ENCODE data around the gene RGPD8.

DNA sequence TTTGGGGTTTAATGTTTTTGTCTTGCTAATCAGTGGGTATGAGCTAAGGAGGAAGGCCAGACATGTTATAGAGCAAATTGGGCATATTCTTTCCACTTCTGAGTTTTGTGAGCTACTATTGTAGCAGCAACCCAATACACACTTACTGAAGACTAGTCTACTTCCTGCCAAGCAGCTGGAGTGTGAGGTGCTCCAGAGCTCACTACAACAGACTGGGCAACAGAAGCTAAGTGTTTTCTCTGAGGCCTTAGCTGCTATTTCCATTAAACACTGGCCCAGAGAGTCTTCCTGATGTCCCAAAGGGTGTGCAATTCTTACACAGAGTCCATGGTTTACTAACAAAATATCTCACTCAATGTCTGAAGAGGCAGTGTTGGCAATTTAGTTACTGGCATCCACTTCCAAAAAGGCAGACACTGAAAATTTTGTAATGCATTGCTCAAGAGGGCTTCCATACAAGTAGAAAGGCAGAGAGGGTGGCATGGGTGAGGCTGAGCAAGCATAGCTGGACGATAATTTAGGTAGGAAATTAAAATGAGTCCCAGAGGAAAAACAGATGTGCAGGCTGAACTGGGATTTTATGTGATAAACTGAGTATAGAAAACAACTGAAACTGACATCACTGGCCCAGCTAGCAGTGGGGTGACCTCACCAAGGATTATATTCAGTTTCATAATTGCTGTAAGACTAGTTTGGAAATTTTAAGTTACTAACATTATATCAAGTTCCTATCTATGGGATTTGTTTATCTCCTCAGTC is 89.4 kb downstream of the RGPD8 start:
- no peak for TF ChIP-seq EZH2 (IDR thresholded peaks at IDR 0.05; ENCODE audit: insufficient read depth, poor library complexity, severe bottlenecking)
- no peak for TF ChIP-seq EZH2phosphoT487 (IDR thresholded peaks at IDR 0.05; ENCODE audit: insufficient read depth, low read depth)
